Erythroblast (primary cell): ENCODE measurements around the gene SLC47A2.

ENCODE experiments used
- GATA1 ChIP-seq: IDR thresholded peaks from 2 replicates; pipeline ENCODE4 v1.6.1; 2011; ENCODE audit warnings: low read depth, mild to moderate bottlenecking, control low read depth, low read length, moderate library complexity
- POLR2A ChIP-seq: IDR thresholded peaks from 2 replicates; pipeline ENCODE4 v1.6.1; 2011; ENCODE audit warnings: mild to moderate bottlenecking, low read length

GRCh38 chr17:19664136-19664820, 52.1 kb downstream of the SLC47A2 start:
- TF ChIP-seq POLR2A (no peak), GATA1 (no peak)
